ENCODE measurements around the gene AAR2.

DNA sequence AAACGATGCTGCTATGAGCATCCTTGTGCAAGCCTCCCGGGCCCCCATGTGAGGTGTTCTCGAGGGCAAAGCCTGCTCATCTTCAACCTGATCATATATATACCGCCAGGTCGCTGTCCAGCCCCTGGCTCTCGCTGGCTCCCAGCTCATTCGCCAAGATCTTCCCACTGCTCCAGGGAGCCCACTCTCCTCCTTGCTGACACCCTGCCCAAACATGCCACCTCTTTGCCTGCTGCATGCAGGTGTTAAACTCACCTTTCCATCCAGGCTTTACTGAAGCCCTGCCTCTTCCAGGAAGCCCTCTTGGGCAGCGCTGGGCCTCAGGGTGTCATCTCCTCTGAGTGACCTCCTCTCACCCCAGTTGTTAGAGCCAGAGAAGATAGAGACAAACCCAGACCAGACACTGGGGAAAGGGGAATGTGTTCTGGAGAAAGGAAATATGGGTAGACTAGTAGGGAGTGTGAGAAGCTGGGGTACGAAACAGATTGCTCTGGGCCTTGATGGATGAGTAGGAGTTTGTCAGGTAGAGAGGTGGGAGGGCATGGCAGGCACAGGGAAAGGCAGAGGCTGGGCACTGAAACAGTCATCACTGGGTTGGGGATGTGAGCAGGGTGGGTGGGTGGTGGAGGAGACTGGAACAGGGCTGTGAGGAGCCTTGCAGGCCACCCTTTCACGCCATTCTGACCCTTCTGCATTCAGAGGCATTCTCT, 68.7 kb downstream of the AAR2 start:
- TF ChIP-seq, protein P1, sequence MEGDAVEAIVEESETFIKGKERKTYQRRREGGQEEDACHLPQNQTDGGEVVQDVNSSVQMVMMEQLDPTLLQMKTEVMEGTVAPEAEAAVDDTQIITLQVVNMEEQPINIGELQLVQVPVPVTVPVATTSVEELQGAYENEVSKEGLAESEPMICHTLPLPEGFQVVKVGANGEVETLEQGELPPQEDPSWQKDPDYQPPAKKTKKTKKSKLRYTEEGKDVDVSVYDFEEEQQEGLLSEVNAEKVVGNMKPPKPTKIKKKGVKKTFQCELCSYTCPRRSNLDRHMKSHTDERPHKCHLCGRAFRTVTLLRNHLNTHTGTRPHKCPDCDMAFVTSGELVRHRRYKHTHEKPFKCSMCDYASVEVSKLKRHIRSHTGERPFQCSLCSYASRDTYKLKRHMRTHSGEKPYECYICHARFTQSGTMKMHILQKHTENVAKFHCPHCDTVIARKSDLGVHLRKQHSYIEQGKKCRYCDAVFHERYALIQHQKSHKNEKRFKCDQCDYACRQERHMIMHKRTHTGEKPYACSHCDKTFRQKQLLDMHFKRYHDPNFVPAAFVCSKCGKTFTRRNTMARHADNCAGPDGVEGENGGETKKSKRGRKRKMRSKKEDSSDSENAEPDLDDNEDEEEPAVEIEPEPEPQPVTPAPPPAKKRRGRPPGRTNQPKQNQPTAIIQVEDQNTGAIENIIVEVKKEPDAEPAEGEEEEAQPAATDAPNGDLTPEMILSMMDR (IDR thresholded peaks at IDR 0.05) = no peak
- TF ChIP-seq, protein P2, sequence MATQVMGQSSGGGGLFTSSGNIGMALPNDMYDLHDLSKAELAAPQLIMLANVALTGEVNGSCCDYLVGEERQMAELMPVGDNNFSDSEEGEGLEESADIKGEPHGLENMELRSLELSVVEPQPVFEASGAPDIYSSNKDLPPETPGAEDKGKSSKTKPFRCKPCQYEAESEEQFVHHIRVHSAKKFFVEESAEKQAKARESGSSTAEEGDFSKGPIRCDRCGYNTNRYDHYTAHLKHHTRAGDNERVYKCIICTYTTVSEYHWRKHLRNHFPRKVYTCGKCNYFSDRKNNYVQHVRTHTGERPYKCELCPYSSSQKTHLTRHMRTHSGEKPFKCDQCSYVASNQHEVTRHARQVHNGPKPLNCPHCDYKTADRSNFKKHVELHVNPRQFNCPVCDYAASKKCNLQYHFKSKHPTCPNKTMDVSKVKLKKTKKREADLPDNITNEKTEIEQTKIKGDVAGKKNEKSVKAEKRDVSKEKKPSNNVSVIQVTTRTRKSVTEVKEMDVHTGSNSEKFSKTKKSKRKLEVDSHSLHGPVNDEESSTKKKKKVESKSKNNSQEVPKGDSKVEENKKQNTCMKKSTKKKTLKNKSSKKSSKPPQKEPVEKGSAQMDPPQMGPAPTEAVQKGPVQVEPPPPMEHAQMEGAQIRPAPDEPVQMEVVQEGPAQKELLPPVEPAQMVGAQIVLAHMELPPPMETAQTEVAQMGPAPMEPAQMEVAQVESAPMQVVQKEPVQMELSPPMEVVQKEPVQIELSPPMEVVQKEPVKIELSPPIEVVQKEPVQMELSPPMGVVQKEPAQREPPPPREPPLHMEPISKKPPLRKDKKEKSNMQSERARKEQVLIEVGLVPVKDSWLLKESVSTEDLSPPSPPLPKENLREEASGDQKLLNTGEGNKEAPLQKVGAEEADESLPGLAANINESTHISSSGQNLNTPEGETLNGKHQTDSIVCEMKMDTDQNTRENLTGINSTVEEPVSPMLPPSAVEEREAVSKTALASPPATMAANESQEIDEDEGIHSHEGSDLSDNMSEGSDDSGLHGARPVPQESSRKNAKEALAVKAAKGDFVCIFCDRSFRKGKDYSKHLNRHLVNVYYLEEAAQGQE (IDR thresholded peaks at IDR 0.05; ENCODE audit: insufficient read depth in 1 of 2, low read depth in 2 of 2, low read length in 1 of 2) = peak; percentile 35 to 59; a peak in 2 of 4 replicates
- no peak for TF ChIP-seq POLR2AphosphoS5 (IDR thresholded peaks at IDR 0.05; ENCODE audit: low read depth, low read length)
- TF ChIP-seq SIN3A (IDR thresholded peaks at IDR 0.05; ENCODE audit: borderline replicate concordance, insufficient read depth, low read depth, low read length) = no peak

Measured in Panc1 (cell line).